NCI-H1694 (cell line): ENCODE measurements around the gene CAV2.

Source experiments
- DNase-seq: peaks from one replicate; lab custom pipeline; 2025; lab: John Stamatoyannopoulos, UW

The CAV2 gene

GRCh38 chr7:116524609-116525297, 25.2 kb downstream of the CAV2 start, which contains the start of gene CAV1:
CAV1 (plus strand) TSS chr7:116525036; CDS start chr7:116525063, 27 bp downstream.
- no peak for DNase-seq

DNA sequence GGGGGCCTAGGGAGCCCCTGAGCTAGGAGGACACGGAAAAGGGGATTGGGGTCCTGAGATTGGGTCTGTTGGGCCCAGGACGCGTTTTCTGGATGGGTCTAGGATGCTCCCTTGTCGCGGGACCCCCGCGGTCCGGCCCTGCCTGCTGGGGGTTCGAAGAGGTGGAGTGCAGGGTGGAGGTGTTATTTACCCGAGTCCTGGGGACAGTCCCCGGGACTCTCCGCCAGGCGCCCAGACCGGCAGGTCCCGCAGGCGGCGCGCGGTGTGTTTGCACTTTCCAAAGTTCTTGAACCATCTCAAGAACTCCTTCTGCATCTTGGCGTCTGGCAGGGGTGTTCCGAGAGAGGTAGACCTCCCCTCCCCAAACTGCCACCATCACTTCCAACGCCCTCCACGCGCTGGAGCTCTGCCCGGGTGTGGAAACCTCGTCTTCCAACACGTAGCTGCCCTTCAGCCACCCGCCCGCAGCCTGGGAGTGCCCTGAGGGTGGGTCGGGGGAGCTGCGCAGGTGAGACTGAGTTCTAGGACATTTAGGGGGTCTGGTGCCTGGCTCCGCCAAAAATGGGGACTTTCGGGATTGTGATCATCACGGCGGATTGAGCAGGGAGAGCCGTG, 25.9 kb downstream of the CAV2 start:
- DNase-seq = no peak

DNA sequence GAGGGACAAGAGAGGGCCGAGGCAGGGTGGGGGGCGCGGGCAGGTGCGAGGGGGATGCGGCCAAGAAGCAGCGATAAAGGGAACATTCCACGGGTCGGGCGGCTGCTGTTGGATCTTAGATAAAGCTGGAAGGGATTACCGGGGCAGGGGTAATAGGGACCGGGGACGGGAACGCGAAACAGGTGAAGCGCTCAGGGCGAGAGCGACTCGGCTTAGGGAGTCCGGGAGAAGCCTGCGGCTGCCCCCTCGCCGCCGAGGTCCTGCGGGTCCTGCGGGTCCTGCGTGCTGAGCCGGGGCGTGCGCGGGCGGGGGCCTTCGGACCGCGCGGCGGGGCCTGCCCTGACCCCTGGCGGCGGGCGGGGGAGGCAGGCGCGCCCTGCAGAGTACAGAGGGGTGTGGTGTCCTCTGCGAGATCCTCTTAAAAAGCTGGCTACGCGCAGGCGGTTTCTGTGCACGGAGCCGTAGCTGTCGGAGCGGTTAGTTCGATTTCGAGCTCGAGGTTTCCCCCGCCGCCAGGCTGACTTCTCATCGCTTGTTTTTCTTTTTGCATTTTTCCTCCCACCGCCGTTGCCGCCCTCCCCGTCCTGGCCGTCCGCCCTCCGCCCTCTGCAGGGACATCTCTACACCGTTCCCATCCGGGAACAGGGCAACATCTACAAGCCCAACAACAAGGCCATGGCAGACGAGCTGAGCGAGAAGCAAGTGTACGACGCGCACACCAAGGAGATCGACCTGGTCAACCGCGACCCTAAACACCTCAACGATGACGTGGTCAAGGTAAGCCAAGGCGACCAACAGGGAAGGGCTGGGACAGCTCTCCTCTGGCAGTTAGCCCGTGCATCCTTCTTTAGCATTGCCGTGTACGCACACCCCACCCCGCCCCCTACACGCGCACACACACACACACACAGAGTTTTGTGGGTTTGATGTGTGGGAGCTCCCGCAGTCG, 26.6 kb downstream of the CAV2 start:
- no peak for DNase-seq

DNA sequence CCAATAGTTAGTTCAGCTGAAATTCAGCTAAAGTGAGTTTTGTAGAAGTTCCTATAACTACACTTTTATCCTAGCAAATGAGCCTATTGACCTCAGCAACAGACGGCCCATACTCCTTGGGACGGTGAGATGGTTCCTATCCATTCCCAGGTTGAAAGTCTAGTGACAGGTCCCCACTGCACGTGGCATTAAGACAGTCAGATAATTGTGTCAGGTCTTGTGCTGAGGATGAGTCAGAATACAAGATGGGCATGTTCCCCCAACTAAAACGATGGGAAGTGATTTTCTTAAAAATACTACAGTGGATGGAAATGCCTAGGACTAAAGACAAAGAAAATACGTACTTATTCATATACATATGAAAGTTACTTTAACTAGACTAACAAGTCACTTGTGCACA, 27.4 kb downstream of the CAV2 start:
- no peak for DNase-seq

- DNase-seq = no peak
Observed at GRCh38 chr7:116527521-116527920, 28.0 kb downstream of the CAV2 start.

GRCh38 chr7:116528008-116528789, 28.7 kb downstream of the CAV2 start:
- no peak for DNase-seq

DNA sequence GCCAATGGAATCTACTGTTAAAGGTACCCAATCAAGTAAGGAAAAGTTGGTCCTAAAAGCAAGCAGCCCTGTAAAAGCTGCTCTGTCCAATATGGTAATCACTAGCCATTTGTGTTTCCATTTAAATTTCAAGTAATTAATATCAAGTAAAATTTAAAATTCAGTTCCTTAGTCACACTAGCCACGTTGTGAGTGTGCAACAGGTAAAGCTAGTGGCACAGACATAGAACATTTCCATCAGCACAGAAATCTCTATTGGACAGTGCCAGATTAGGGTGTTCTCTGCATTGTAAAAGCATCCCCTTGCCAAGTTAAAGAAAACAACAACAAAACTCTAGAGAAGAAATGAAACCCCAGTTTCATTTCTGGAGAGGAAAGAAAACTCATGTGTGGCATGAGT, 29.7 kb downstream of the CAV2 start:
- DNase-seq = no peak

DNA sequence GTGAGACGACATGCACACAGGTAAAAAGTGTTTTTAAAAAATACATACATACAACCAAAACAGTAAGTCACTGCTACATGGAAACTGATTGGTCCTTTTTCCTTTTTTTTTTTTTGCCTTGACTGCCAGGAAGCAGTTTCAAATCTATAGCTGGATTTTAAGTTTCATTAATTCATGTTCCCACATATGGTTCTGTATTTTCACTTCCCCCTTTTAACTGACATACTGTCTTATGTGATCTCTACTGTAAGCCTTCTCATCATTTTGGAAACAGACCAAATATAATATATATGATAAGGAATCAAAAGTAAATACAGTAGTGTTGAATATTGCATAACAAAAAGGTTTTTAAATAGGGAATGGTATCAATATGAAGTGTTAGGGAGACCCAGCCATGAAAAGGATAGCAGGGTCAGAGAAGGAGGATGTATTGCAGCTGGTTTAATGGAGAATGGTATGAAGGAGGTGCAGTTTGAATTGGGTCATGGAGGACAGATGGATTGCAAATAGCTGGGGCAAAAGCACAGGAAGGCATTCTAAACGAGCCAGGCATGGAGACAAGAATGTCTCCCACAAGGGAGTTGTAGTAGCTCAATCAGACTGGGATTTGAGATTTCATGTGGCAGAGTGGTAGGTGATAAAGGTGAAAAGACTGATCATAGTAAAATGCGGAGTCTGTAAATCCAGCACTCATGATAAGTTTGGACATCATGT, 30.7 kb downstream of the CAV2 start:
- DNase-seq = no peak

DNA sequence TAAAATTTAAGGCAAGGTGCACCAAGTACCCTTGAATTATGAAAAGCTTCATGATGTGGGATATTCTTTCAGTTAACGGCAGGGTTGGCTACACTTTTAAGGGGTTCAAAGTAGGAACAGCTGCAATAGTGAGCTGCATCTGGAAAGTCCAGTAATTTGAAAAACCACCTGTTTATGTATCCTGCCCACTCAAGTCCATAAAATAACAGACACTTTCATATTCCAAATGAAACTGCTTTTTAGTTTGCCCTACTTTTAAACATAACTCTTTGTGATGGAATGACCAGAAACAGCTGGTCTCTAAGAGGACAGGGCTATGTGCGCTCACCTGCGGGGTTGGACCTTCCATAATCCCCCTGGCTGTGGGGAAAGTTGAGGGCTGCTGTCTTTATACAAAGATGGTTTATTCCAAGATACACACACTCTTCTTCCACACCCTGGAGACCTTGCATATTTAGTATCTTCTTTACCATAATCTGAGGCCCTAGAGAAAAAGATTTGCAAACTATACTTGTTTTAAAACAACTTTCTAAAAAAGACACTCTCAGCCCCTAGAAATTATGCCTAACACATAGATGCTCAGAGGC, 32.7 kb downstream of the CAV2 start:
- DNase-seq = no peak

GRCh38 chr7:116534790-116535189, 35.3 kb downstream of the CAV2 start:
- no peak for DNase-seq

GRCh38 chr7:116535416-116535815, 35.9 kb downstream of the CAV2 start:
- no peak for DNase-seq

- DNase-seq = no peak
Observed at GRCh38 chr7:116538138-116538537, 38.6 kb downstream of the CAV2 start.

GRCh38 chr7:116539879-116540278, 40.3 kb downstream of the CAV2 start:
- DNase-seq = no peak

DNA sequence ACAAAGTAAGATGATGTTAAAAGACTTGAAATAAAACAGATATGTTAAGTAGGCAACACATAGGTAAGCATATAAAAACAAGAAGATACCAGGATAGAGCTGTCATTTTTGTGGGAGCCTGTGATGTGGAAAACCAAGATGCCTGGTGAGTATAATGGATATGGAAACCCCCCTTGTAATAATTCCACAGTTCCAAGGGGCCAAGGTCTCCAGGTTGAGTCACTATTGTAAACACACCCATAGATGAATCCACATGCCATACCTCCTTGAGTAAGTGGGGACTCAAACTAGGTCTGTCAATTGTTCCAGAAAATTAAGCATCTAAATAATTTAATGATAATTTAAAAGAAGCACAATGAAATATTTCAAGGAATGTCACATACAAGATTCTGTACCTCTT, 41.2 kb downstream of the CAV2 start:
- DNase-seq = no peak

- DNase-seq = no peak
Observed at GRCh38 chr7:116541951-116542350, 42.4 kb downstream of the CAV2 start.

DNA sequence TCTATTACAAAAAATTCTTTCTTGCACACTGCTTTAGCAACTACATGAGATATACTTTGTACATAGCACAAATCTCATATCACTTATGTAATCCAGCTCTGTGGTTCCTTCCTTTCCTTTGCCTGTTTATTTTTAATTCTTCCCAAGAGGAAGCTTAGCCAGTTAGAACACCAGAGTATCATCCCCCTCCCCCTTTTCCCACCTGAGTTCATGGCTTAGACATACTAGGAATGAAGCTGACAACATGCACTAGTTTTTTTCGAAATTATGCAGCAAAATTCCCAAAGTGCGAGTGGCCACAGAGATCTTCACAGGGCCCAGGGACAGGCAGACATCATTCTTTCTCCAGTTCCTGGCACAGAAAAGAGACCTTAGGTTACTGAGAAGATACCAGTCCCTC, 43.1 kb downstream of the CAV2 start:
- no peak for DNase-seq

- no peak for DNase-seq
Observed at GRCh38 chr7:116543664-116544063, 44.1 kb downstream of the CAV2 start.

DNA sequence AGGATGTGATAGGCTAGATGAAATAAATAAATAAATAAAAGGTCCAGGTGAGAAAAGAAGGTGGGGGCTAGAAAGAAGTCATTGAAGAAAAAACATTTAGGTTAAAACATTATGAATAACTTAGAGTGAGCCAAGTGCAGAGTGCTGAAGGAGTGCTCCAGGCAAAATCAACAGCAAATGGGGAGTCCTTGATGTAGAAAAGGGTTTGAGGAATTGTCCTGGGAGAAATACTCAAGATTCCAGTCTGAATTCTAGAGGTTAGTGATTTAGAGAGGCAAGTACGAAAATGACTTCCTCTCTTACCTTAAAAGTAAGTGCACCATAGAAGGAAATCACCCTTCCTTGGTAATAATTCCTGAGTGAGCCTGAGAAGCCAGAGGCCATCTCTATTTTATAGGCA, 44.9 kb downstream of the CAV2 start:
- DNase-seq = no peak

- no peak for DNase-seq
Observed at GRCh38 chr7:116545411-116545993, 46.0 kb downstream of the CAV2 start.

DNA sequence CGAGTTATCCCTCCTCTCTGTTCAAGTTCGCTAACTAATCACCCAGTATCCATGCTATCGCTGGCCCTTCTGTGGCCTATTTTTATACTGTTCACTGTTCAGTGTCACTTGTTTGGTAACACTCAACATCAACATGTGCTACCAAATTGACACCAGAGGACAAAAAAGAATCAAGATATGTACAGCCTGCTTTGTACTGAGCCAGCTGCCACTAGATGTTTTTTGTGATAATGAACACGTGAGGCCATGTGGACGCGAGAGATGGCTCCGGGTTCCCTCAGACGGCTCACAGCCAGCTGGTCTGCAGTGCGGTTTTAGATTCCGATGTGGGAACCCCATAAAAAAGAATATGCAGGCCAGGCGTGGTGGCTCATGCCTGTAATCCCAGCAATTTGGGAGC, 46.5 kb downstream of the CAV2 start:
- DNase-seq = no peak

GRCh38 chr7:116546916-116547315, 47.4 kb downstream of the CAV2 start:
- no peak for DNase-seq
